ENCODE data around the gene CHI3L2. TPM values are rescaled to one million over a fixed set of nuclear protein-coding genes. Genes with fewer than 3 reads are reported as not detected.

Gene CHI3L2
- total RNA-seq, 1 donor from 2014 or later, result not detected

DNA sequence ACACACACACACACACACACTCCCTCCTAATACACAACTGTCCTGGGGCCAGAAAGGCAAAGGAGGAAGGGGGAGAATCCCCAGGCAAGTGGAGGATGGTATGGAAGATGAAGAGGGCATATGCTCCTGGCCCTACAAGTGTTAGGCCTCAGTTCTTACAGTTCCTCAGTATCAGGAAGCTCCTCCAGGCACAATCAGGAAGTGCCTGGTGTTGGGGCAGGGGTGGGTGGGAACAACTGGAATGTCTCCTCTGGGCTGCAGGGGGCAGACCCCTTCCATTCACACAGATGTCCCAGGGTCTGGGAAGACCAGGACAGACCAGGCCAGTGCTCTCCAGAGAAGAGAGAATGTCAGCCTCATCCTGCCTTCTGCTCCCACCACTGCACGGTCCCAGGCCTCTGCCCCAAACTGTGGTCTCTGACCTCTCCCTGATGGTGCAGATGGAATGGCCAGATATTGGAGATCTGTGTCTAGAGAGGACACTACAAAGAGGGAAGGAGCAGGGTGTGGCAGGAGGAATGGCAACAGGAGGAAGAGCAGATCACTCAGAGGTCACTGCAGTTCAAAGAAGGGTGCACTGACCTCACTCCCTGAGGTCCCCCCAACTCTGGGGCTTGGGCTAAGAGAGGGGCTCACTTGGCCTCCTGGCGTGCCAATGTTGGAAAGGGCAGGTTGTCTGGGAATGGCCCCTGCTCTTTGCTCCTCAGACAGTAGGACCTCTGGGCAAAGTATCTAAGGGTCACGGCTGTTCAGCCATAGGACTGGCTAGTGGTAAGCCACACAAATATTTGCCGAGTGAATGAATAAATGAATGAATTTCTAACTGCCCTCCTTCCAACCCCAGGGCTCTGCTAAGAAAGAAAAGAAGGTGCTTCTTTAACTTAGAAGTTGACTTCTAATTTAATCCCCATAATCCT lies 24.5 kb upstream of the CHI3L2 start:
- Mint-ChIP-seq H3K27ac (peak overlapping the region; percentile 74), H3K4me3 (ENCODE audit: low read depth) (no peak overlapping the region), H3K36me3 (ENCODE audit: insufficient read depth) (no peaks in the 10 kb centered on the region), H3K4me1 (ENCODE audit: low read depth) (peaks cover 20% of the 10 kb centered on the region), H3K27me3 (peaks cover 16% of the 10 kb centered on the region), H3K9me3 (ENCODE audit: low read depth) (peaks cover 3% of the 10 kb centered on the region)
- DNase-seq (ENCODE audit: low spot score, unreplicated experiment), result no peak
- TF ChIP-seq, protein P1, sequence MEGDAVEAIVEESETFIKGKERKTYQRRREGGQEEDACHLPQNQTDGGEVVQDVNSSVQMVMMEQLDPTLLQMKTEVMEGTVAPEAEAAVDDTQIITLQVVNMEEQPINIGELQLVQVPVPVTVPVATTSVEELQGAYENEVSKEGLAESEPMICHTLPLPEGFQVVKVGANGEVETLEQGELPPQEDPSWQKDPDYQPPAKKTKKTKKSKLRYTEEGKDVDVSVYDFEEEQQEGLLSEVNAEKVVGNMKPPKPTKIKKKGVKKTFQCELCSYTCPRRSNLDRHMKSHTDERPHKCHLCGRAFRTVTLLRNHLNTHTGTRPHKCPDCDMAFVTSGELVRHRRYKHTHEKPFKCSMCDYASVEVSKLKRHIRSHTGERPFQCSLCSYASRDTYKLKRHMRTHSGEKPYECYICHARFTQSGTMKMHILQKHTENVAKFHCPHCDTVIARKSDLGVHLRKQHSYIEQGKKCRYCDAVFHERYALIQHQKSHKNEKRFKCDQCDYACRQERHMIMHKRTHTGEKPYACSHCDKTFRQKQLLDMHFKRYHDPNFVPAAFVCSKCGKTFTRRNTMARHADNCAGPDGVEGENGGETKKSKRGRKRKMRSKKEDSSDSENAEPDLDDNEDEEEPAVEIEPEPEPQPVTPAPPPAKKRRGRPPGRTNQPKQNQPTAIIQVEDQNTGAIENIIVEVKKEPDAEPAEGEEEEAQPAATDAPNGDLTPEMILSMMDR (IDR thresholded peaks at IDR 0.05; ENCODE audit: unreplicated experiment), result no peak

DNA sequence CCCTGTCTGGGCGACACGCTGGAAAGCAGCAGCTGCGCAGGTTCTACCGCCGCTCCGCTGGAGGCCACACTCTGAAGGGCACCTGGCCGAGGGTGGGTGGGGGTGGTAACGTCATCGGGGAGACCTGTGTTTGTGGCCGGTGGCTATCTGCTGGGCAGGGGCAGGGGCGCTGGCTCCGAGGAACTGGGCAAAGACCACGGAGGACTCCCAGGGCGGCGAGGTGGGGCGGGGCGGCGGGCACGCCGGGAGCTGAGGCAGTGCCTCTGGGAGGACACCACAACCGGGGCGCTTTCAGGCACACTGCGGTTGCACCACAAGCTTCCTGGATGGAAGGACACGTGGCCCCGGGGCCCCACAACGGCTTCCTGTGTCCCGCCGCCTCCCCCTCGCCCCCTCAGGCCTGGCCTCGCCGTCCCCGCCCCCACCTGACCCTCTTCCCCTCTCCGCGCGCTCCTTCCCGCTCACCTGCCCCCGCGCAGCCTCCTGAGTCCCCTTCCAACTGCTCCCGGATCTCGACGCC lies 23.8 kb upstream of the CHI3L2 start:
- no peaks in the 10 kb centered on the region for H3K36me3 Mint-ChIP-seq (ENCODE audit: insufficient read depth)
- TF ChIP-seq, protein P1 (IDR thresholded peaks at IDR 0.05; ENCODE audit: unreplicated experiment), result no peak
- no peak for DNase-seq (ENCODE audit: low spot score, unreplicated experiment)

DNA sequence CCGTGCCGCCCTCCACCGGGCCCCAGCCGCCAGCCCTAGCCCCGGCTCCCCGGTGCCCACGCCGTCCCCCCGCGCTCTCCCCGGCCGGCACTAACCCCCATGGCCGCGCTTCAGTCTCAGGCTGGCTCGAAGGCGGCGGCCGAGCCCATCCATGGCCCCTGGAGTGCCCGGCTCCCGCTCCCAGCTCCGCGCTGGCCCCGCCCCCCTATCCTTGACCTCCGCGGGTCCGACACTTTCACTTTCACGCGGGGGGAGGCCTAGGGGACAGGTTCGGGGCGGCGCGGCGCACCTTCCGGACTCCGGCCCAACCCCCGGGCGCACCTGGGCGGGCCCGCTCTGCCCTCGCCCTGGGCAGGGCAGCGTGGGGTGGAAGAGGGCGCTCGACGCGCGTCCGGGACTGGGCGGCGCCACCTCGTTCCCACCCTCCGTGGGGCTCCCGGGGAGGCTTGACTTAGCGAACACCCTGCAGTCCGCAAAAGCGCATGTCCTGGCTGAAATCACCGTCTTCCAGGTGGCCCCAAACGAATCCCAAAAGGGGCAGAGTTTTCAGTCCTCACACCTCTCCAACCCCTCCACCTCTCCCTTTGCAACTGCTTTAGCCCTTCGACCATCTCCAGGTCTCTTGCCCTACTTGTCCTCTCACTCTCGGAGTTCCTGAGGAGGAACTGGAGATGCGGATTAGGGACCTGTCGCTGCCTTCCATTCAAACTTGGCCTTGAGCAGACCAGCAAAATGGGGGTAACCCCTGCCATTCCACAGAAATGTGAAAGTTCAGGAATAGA lies 23.1 kb upstream of the CHI3L2 start:
- peak overlapping the region; percentile 37 for H3K4me3 Mint-ChIP-seq (ENCODE audit: low read depth)
- peaks cover 18% of the 10 kb centered on the region for H3K4me1 Mint-ChIP-seq (ENCODE audit: low read depth)
- H3K27ac Mint-ChIP-seq, result no peak overlapping the region
- TF ChIP-seq, protein P1 (IDR thresholded peaks at IDR 0.05; ENCODE audit: unreplicated experiment), result no peak
- H3K36me3 Mint-ChIP-seq (ENCODE audit: insufficient read depth), result no peaks in the 10 kb centered on the region
- peaks cover 3% of the 10 kb centered on the region for H3K9me3 Mint-ChIP-seq (ENCODE audit: low read depth)
- DNase-seq (ENCODE audit: low spot score, unreplicated experiment), result no peak
- H3K27me3 Mint-ChIP-seq, result peaks cover 19% of the 10 kb centered on the region

More for the DNA sequence above, 23.8 kb upstream of the CHI3L2 start:
- Mint-ChIP-seq H3K4me1 (ENCODE audit: low read depth) (peaks cover 18% of the 10 kb centered on the region), H3K4me3 (ENCODE audit: low read depth) (no peak overlapping the region), H3K27ac (no peak overlapping the region), H3K9me3 (ENCODE audit: low read depth) (peaks cover 3% of the 10 kb centered on the region), H3K27me3 (peaks cover 19% of the 10 kb centered on the region)

DNA sequence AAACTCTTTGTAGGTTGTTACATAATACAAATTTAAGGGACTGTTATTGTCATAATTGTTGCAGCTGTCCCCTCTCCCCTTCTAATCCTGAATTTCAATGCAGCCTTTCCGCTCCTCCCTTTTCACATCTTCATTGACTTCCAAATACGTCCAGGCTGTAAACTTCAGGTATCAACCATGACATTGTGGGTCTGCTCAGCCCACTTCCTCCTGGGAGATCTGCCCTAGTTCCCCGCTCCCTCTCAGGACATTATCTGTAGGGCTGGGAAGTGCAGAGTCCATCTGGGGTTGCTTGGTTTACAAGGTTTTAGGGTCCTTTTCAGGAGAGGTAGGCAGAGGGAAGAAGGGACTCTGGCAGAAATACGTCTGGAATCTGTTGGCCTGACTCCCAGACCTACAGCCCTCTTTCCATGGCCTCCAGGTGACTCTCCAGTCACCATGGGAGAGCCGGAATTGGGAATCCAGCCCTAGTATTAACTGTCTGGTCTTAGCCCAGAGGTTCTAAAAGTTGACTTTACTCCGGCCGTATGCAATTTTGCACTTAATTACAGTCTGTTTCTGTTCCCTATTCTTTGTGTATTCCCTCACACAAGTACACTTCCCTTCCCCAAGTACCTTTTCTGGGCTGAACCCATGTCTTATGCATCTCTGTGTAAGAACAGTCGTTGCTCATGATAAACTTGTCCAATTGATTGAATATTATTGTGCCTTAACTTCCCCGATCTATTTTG lies 22.4 kb upstream of the CHI3L2 start:
- Mint-ChIP-seq H3K27me3 (peaks cover 19% of the 10 kb centered on the region), H3K9me3 (ENCODE audit: low read depth) (peaks cover 3% of the 10 kb centered on the region), H3K4me3 (ENCODE audit: low read depth) (peak overlapping the region; percentile 19), H3K36me3 (ENCODE audit: insufficient read depth) (no peaks in the 10 kb centered on the region), H3K4me1 (ENCODE audit: low read depth) (peaks cover 18% of the 10 kb centered on the region), H3K27ac (no peak overlapping the region)
- TF ChIP-seq, protein P1 (IDR thresholded peaks at IDR 0.05; ENCODE audit: unreplicated experiment), result no peak
- DNase-seq (ENCODE audit: low spot score, unreplicated experiment), result no peak

DNA sequence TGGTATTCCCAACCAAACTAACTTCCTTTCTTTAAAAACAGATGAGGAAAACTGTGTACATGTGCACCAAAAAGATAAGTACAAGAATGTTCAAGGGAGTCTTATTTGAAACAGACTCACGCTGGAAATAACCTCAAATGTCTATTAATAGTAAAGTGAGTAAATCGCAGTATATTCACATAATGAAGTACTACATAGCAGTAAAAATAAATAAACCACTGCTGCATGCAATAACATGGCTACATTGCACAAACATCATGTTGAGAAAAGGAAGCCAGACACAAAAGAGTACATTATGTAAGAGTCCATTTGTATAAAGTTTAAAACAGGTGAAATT lies 21.8 kb upstream of the CHI3L2 start:
- no peak for DNase-seq (ENCODE audit: low spot score, unreplicated experiment)
- TF ChIP-seq, protein P1 (IDR thresholded peaks at IDR 0.05; ENCODE audit: unreplicated experiment), result no peak
- H3K4me3 Mint-ChIP-seq (ENCODE audit: low read depth), result no peak overlapping the region
- no peak overlapping the region for H3K27ac Mint-ChIP-seq
- H3K36me3 Mint-ChIP-seq (ENCODE audit: insufficient read depth), result no peaks in the 10 kb centered on the region
- H3K4me1 Mint-ChIP-seq (ENCODE audit: low read depth), result peaks cover 17% of the 10 kb centered on the region
- H3K27me3 Mint-ChIP-seq, result peaks cover 19% of the 10 kb centered on the region
- peaks cover 3% of the 10 kb centered on the region for H3K9me3 Mint-ChIP-seq (ENCODE audit: low read depth)
